ENCODE measurements around the gene C2orf78.

GRCh38 chr2:73776381-73776780 lies 7.6 kb upstream of the C2orf78 start:
- TF ChIP-seq POLR2A (IDR thresholded peaks at IDR 0.05; ENCODE audit: low read depth, low read length) = no peak
- no peak for TF ChIP-seq POLR2AphosphoS5 (IDR thresholded peaks at IDR 0.05; ENCODE audit: low read depth, low read length)
- TF ChIP-seq TAF1 (IDR thresholded peaks at IDR 0.05; ENCODE audit: low read depth, low read length) = no peak
- no peak for TF ChIP-seq POU2F2 (IDR thresholded peaks at IDR 0.05; ENCODE audit: low read depth, low read length)
- no peak for TF ChIP-seq SPI1 (IDR thresholded peaks at IDR 0.05; ENCODE audit: low read depth, low read length)
- TF ChIP-seq PAX5 (IDR thresholded peaks at IDR 0.05; ENCODE audit: insufficient read depth, low read length, severe bottlenecking) = no peak

Measured in GM12891 (cell line).